Colon (tissue), 2 donors: ENCODE results near the gene CNPPD1.

Source experiments
- FAIRE-seq: peaks from 2 replicates; lab custom pipeline; 2012; peaks lifted over from hg19 to GRCh38; lab: Jason Lieb, UNC
- donor health status: control.
- donor health status: control.

The CNPPD1 gene

DNA sequence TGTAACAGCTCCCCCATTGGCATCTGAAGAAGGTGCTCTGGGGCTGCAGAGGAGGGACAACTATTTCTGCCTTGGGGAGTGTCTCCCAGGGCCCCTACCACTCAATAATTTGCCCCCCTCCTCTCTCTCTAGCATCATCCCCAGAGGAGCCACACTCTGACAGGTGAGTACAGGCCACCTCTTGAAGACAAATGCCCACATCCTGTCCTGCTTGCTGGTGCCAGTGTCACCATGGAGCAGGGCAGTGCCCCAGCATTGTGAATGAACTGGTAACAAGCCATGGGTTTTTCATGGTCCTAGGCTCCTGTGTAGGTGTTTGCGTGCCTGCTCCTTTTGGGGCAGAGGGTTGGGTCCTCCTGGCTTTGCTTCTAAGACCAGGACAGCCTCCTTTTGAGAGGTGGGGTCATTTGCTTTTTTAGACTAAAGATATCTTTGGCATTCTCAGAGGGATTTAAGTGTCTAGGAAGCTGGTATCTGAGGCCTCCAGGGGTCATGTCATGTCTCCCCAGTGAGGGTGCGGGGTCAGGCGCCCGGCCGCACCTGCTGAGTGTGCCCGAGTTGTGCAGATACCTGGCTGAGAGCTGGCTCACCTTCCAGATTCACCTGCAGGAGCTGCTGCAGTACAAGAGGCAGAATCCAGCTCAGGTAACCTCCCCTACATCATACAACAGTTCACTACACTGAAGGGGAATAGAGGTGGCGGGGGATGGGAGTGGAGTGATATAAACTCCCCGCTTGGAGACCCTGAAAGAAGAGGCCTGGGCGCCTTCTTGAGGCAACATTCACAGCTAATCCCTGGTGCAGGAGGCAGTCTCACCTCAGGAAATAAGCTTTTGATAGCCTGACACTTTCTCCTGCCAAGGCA lies 3.1 kb upstream of the CNPPD1 start:
- no peak for FAIRE-seq

- FAIRE-seq: no peak
These were observed 1.9 kb upstream of the CNPPD1 start for GRCh38 chr2:219178377-219179175.

DNA sequence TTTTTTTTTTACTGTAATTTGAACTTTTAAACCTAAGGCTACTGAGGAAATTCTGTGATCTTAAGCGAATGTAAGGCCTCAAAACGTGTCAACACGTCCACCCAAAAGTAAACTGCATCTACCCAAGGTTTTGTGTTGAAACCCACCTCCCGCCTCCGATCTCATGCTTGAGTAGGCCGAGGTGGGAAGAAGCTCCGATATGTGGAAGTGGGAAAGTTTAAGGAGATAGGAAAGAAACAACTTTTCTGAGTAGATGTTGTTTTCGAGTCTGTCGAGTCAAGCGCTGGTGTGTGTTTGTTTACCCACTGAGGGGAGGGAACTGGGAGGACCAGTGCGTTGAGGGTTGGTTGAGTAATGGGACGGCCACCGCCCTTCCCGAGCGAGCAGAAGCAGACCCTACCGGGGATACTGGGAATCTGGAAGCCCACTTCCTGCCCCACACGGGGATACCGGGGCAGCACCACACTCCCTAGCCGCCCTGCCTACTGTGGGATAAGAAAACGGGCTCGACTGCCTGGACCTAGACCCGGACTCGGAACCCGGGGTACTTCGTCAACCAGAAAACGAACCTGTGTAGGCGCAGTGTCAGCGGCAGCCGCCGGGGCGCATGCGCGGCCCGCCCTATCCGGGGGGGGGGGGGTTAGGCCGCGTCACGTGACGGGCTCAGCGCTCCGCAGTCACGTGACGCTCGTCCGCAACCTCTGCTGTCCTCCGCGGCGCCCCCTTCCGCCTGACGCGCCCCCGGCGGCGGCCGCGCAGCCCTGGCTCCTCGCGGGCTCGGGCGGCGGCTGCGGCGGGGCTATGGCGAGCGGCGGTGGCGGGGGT lies 1.0 kb upstream of the CNPPD1 start, which contains the start of gene RETREG2:
TSS of gene RETREG2 (plus strand) at position 724 of the 825 bp plus-strand sequence. CDS start at position 802, 78 bp downstream.
- FAIRE-seq: no peak

- FAIRE-seq: no peak
These were observed 552 bp downstream of the CNPPD1 start for GRCh38 chr2:219175928-219176817.

DNA sequence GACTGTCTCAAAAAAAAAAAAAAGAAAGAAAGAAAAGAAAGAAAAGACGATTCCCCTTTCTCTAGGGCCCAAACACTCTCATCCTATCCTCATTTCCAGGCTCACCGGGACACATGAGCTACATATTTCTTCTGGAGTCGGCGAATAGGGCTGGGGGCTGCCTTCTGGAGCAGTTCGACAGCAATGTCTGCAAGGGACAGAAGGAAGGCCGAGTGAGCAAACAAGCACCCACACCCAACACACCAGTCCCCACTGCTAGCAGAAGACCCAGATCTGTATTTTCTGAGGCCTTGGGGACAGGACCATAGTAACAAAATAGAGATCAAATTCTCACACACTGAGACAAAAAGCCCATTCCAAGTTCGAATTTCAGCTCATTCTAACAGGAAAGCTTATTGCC lies 1.2 kb downstream of the CNPPD1 start:
- no peak for FAIRE-seq

DNA sequence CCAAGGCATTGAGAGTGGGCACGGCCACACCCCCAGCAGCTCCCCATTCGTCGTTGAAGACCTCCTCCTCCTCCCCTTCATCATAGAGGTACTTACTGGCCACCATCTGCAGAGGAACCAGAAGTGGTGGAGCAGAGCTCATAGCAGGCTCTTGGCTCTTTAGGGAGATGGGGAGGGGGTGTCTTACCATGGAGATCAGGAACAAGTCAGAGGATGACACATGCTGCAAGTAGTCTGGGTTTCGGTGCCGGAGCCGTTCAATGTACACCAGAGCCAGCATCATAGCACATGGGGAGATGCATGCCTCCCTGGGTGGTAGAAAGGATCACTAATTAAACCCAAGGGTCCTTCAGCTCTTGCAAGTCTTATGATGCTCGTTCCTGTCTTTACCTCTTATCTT lies 1.9 kb downstream of the CNPPD1 start:
- no peak for FAIRE-seq

- FAIRE-seq: no peak
These were observed 2.6 kb downstream of the CNPPD1 start for GRCh38 chr2:219174146-219174545.

DNA sequence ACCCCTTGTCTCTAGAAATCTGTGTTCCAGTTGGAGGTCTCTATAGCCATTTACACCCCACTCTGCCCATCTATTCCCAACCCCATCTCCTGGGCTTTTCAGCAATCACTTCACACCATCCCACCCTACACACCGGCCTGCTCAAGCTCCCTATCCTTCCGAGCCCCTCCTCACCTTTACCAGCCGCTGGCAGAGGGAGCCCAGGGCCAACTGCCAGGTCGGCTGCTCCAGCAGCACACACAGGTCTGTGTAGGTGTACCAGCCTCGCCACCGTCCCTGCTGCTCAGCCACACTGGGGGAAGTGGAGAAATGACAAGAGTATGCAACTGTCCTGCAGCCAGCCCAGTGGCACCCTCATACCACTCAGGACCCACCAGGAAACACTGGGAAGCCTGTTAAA lies 3.5 kb downstream of the CNPPD1 start:
- no peak for FAIRE-seq

GRCh38 chr2:219172231-219173154 lies 4.2 kb downstream of the CNPPD1 start:
- no peak for FAIRE-seq

DNA sequence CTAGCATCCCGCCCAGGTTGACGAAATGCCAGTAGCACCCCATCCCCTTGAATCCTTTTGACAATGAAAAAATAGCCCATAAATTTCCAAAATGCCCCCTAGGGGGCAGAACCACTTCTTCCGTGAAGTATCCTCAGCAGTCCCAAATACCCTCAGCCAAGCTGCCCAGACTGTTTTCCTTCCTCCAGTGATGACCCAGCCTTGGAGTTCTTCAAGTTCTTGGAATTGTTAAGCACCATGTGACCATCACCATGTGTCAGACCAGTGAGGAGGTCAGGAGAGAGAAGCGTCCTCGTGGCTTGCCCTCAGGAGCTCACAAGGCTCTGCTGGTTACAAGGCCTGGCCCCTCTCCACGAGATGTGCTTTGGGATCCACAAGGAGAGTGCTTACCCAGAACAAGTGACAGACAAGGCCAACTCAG lies 5.5 kb downstream of the CNPPD1 start:
- no peak for FAIRE-seq

- FAIRE-seq: no peak
These were observed 6.6 kb downstream of the CNPPD1 start, which contains the start of gene SLC23A3 for GRCh38 chr2:219169930-219170654. TSS of gene SLC23A3 (minus strand) at chr2:219170029. CDS start at chr2:219169984, 45 bp downstream.

- FAIRE-seq: no peak
These were observed 7.8 kb downstream of the CNPPD1 start for GRCh38 chr2:219168932-219169331.

DNA sequence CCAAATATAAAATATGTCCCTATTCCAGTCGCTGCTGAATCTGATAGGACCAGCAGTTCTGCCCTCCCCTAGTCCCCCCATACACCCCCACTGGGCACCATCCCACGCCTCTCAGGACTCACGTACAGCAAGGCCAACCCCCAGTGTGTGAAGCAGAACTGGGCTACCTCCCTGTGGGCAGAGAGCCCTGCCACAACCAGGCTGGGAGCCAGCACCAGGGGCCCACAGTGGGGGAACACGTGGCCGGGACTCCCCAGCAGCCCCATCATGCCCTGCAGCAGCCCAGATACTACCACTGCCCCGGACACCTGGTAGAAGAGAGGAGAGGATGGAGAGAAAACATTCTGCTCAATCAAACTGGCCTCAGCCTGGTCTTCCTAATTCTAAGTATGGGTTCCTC lies 8.2 kb downstream of the CNPPD1 start:
- FAIRE-seq: no peak

DNA sequence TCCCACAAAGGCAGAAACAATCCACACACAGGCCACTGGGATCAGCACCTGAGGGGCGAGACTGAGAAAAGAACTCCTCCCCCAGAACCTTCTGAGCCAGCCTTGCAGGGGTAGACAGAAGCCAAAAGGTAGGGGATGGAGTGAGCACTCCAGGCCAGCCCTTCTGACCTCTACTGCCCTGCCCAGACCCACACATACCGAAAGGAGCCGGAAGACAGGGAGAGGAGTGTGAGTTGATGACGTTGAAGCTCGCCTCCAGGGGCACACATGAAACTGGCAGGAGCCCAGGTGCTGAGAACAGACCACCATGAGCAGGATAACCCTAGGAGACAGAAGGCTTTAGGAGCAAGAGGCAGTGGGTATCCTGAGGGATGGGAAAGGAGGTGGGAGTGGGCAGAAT lies 8.7 kb downstream of the CNPPD1 start:
- FAIRE-seq: no peak

DNA sequence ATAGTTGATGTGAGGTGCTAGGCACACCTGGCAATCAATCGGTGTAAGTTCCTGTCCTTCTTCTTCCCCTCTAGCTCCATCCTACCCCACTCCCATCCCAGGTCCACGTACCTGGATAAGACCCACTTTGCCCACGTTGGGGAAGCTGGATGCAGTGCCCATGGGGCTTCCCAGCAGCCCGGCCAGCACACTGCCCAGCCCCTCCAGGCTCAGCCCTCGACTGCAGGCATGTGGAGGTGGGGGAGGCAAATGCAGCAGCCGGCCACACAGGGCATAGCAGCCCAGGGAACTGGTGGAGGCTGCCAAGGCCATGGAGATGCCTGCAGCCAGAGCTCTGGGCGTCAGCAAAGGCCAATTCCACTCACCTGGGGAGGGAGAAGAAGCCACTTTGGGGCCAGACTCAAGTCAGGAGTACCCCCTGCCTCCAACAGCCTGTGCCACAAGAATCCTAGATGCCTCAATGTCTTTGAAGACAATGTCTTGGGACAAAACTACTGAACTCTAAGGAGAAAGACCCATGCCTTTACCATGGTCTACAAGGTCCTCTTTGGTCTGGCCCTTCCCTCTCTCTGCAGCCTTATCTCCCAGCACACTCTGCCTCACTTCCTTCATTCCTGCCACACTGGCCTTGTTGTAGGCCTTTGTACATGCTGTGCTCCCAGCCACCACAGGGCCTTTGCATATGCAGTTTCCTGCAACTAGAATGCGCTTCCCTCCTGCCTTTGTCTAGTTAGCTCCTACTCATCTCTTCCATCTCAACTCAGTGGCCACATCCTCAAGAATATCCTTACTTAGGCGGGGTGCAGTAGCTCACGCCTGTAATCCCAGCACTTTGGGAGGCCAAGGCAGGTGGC lies 11.4 kb downstream of the CNPPD1 start:
- no peak for FAIRE-seq

DNA sequence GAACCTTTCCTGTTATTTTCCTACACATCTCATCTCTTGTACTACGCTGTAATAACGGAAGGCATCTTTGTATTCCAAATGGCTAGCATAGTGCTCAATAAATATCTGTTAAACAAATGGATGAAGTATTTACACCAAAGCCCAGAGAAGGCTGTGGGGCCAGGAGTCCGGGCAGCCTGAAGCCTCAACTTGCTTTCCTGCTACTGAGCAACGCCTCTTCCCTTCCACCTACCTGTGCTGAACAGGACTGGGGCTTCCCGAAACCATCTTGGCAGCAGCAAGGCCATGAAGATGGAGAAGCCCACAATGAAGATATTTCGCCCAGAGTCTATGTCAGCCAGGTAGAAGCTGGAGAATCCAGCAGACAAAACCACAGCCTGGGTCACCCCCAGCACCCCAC lies 13.6 kb downstream of the CNPPD1 start:
- no peak for FAIRE-seq

GRCh38 chr2:219161097-219161496 lies 15.6 kb downstream of the CNPPD1 start:
- FAIRE-seq: no peak
